BE2C (cell line): ENCODE results near the gene TBXAS1.

Experiments used
- DNase-seq: peaks from one replicate; pipeline ENCODE4 v3.0.0-alpha.2; 2020
- H3K27me3 ChIP-seq: fragments of 250-450 bp; sonication (Bioruptor Pico); 2 replicates; pipeline ENCODE4 v1.5.1; 2020; ENCODE audit warnings: mild to moderate bottlenecking
- H3K36me3 ChIP-seq: fragments of 250-450 bp; sonication (Bioruptor Pico); 2 replicates; pipeline ENCODE4 v1.5.1; 2020; ENCODE audit warnings: mild to moderate bottlenecking
- H3K4me1 ChIP-seq: fragments of 250-450 bp; sonication (Bioruptor Pico); 2 replicates; pipeline ENCODE4 v1.5.1; 2020
- H3K4me3 ChIP-seq: 2 replicates; pipeline ENCODE4 v1.5.1; 2011; ENCODE audit warnings: low read depth, low read length
- H3K9me3 ChIP-seq: fragments of 250-450 bp; sonication (Bioruptor Pico); 2 replicates; pipeline ENCODE4 v1.5.1; 2020
- TF ChIP-seq, protein P1 (sequence below): IDR thresholded peaks from 2 replicates; pipeline ENCODE4 v1.5.1; 2012; ENCODE audit warnings: mild to moderate bottlenecking, low read depth, low read length

TBXAS1 gene

DNA sequence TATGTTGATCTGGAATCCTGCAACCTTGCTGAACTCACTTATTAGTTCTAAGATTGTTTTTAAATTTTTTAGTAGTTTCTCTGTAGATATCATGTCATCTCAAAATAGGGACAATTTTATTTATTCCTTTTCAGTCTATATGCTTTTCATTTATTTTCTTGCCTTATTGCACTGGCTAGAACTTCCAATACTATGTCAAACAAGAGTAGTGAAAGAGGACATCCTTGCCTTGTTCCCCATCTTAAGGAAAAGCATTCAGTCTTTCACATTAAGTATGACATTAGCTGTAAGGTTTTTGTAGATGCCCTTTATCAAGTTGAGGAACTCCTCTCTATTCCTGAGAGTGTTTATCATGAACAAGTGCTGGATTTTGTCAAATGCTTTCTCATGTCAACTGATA, 77.8 kb downstream of the TBXAS1 start:
- H3K4me1 ChIP-seq, result no peaks in the 10 kb centered on the region
- no peaks in the 10 kb centered on the region; the same call in 1 of the 2 replicates for H3K27me3 ChIP-seq
- TF ChIP-seq, protein P1, sequence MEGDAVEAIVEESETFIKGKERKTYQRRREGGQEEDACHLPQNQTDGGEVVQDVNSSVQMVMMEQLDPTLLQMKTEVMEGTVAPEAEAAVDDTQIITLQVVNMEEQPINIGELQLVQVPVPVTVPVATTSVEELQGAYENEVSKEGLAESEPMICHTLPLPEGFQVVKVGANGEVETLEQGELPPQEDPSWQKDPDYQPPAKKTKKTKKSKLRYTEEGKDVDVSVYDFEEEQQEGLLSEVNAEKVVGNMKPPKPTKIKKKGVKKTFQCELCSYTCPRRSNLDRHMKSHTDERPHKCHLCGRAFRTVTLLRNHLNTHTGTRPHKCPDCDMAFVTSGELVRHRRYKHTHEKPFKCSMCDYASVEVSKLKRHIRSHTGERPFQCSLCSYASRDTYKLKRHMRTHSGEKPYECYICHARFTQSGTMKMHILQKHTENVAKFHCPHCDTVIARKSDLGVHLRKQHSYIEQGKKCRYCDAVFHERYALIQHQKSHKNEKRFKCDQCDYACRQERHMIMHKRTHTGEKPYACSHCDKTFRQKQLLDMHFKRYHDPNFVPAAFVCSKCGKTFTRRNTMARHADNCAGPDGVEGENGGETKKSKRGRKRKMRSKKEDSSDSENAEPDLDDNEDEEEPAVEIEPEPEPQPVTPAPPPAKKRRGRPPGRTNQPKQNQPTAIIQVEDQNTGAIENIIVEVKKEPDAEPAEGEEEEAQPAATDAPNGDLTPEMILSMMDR, result no peak
- no peaks in the 10 kb centered on the region for H3K36me3 ChIP-seq
- no peak overlapping the region for H3K4me3 ChIP-seq
- no peaks in the 10 kb centered on the region for H3K9me3 ChIP-seq
- no peak for DNase-seq

DNA sequence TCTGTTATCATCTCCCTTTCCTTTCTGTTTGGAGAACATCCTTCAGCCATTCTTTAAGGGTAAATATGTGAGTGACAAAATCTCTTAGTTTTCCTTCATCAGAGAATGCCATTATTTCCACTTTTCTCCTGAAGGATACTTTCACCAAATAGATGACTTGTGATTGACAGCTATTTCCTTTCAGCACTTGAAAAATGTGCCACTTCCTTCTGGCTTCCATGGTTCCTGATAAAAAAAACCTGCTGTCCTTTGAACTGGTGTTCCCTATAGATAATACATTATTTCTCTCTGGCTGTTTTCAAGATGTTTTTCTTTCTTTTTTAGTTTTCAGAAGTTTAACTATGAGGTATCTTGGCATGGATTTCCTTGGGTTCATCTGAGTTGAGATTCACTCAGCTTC, 79.7 kb downstream of the TBXAS1 start:
- no peaks in the 10 kb centered on the region for H3K36me3 ChIP-seq
- DNase-seq, result no peak
- TF ChIP-seq, protein P1, result no peak
- no peaks in the 10 kb centered on the region for H3K4me1 ChIP-seq
- H3K4me3 ChIP-seq, result no peak overlapping the region
- no peaks in the 10 kb centered on the region; the same call in 1 of the 2 replicates for H3K27me3 ChIP-seq
- H3K9me3 ChIP-seq, result no peaks in the 10 kb centered on the region

DNA sequence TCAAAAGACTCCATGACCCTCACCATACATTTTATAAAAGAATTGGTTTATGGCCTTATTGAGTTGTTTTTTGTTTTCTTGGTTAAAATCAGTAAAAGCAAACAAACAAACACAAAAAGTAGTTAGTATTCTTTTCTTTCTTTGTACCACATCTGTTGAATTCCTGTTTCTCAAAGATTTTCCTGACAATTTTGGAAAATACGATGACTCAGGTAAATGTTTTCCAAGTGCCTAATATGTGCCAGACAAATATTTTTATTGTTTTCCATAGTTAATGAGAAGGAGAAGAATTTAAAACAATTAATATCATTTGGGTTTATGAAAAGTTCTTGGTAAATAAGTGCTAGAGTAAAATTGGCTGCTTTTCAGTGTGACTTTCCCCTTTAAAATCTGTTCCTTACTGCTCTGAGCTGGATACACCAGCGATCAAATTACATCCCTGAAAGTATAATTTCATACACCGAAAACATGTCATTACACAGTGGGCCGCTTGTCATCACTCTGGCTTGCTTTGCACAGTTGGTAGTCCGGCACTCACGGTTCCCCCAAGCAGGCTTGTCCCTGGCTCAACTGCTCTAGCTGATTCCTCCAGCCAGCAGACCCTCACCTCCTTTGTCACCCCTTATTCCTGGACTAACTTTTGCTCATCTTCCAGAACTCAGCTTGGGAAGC, 80.5 kb downstream of the TBXAS1 start:
- Histone ChIP-seq H3K9me3 (no peaks in the 10 kb centered on the region), H3K27me3 (no peaks in the 10 kb centered on the region; the same call in 1 of the 2 replicates), H3K4me1 (no peaks in the 10 kb centered on the region), H3K4me3 (no peak overlapping the region), H3K36me3 (no peaks in the 10 kb centered on the region)
- TF ChIP-seq, protein P1, result no peak
- DNase-seq, result no peak

DNA sequence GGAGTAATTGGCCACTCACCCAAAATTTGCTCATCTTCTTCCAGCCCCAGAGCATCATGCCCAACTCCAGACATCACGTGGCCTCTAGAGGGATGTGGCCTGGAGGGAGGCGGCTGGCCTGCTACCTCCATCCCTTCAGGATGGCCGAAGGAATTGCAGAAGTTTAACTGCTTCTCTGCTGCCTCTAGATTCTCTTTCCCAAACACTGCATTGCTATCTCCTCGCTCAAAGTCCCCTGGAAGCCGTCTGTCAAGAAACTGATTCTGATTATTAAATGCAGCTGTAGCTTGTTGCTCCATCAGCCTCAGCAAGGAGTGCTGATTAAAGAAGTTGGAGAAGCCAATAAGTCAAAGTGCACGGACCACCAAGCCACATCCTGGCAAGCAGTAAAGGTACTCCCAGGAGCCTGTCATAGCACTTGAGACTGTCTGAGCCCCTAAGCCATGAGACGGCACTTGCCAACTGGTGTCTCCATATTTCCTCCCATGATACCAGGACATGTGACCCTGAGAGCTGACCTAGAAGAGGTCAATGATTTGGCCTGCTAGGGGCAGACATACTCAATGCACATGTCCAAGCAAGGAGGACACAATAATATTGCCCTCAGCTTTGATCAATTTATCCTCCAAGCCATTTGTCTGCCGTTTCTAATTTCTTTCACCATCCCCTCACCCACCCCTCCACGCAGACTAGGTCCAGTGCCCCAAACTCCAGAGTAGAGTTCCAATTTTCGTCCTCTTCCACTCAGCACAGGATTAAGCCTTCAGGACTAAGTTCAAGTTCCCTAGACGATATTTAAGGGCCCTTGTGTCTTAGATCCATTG, 84.2 kb downstream of the TBXAS1 start:
- no peaks in the 10 kb centered on the region for H3K4me1 ChIP-seq
- H3K36me3 ChIP-seq, result no peaks in the 10 kb centered on the region
- no peak overlapping the region for H3K4me3 ChIP-seq
- TF ChIP-seq, protein P1, result no peak
- no peaks in the 10 kb centered on the region for H3K9me3 ChIP-seq
- H3K27me3 ChIP-seq, result no peaks in the 10 kb centered on the region; the same call in 1 of the 2 replicates
- DNase-seq, result no peak

DNA sequence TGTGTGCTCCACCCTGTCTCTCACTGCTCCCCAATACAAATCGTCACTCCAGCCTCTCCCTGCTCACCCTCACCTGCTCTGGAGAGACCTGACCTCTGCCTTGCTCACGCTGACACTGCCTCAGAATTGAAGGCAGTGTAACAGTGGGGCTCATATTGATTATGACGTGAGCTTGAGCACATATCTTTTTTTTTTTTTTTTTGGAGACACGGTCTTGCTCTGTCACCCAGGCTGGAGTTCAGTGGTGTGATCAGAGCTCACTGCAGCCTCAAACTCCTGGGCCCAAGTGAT, 84.7 kb downstream of the TBXAS1 start:
- no peak for DNase-seq
- TF ChIP-seq, protein P1, result no peak
- Histone ChIP-seq H3K9me3 (no peaks in the 10 kb centered on the region), H3K27me3 (no peaks in the 10 kb centered on the region; the same call in 1 of the 2 replicates), H3K4me1 (no peaks in the 10 kb centered on the region), H3K4me3 (no peak overlapping the region), H3K36me3 (no peaks in the 10 kb centered on the region)
